HUES48 (cell line): ENCODE measurements around the gene PKD1.

Experiments
- H3K27ac ChIP-seq: one replicate; pipeline ENCODE4 v1.7.0; 2013; ENCODE audit warnings: low read depth, low read length, inconsistent platforms
- H3K27me3 ChIP-seq: 2 replicates; pipeline ENCODE4 v1.6.1; 2013; ENCODE audit warnings: mild to moderate bottlenecking, low read length; ENCODE audit not compliant: control insufficient read depth, insufficient read depth
- H3K36me3 ChIP-seq: 2 replicates; pipeline ENCODE4 v1.6.1; 2013; ENCODE audit warnings: low read length; ENCODE audit not compliant: control insufficient read depth, insufficient read depth
- H3K4me1 ChIP-seq: 2 replicates; pipeline ENCODE4 v1.6.1; 2013; ENCODE audit warnings: mild to moderate bottlenecking, low read length; ENCODE audit not compliant: control insufficient read depth, insufficient read depth
- H3K4me3 ChIP-seq: 2 replicates; pipeline ENCODE4 v1.5.1; 2013; ENCODE audit warnings: mild to moderate bottlenecking, low read depth, low read length
- H3K9ac ChIP-seq: 2 replicates; pipeline ENCODE4 v1.6.1; 2013; ENCODE audit warnings: mild to moderate bottlenecking, low read depth, low read length, moderate library complexity
- H3K9me3 ChIP-seq: 2 replicates; pipeline ENCODE4 v1.6.1; 2013; ENCODE audit warnings: low read length; ENCODE audit not compliant: control insufficient read depth, insufficient read depth

Gene PKD1

DNA sequence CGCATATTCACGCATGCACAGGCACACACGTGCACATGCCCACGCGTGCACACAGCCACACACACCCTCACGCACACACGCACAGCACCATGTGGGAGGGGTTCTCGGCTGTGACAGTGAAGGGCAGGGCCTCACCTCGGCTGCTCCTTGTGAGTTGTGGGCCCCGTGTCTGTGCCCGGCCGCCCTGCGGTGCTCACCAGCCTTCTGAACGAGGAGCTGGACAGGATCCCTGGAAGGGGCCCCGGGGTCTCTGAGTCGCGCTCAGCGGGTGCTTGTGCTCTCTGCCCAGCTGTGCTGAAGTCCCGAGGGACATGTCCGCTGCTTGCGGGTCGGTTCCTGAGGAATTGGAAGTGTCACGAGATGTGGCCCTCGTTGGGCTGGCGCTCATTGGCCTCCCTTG lies 71.8 kb downstream of the PKD1 start:
- H3K27ac ChIP-seq = no peak overlapping the region
- peaks cover 38% of the 10 kb centered on the region for H3K36me3 ChIP-seq
- H3K9ac ChIP-seq = no peak overlapping the region
- H3K4me1 ChIP-seq = no peaks in the 10 kb centered on the region
- no peaks in the 10 kb centered on the region for H3K27me3 ChIP-seq
- no peaks in the 10 kb centered on the region for H3K9me3 ChIP-seq
- H3K4me3 ChIP-seq = no peak overlapping the region

DNA sequence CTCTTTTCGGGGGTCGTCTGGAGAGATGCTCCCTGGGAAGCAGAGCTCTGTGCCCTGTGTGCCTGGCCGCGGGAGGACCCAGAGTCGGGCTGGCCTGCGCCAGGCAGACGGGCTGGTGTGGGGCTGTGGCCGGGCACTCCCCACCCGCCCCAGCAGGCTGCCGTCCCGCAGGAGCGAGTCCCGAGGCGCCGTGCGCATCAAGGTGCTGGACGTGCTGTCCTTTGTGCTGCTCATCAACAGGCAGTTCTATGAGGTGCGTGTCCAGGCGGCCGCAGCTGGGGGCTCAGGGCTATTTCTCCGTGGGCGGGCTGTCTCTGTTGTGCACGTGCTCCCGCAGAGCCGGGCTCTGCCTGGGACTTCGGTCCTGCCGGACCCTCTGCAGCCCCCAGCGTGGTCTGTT lies 72.9 kb downstream of the PKD1 start:
- no peak overlapping the region for H3K4me3 ChIP-seq

DNA sequence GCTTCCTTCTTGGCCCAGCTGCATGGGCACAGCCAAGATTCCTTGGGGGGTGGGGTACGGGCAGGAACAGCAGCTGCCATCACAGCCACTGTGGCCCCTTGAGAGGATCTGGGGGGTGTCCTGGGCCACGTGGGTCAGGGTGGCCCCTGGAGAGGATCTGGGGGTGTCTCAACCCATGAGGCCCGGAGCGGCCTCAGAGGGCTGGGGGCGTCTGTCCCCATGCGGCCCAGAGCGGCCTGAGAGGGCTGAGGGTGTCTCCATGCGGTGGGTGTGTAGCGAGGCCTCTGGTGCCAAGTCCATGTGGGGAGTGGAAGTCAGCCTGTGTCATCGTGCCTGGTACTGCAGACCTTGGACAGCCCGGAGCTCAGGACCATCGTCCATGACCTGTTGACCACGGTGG lies 74.2 kb downstream of the PKD1 start:
- H3K4me3 ChIP-seq = no peak overlapping the region
- H3K36me3 ChIP-seq = peaks cover 46% of the 10 kb centered on the region
- H3K4me1 ChIP-seq = no peaks in the 10 kb centered on the region
- no peaks in the 10 kb centered on the region for H3K27me3 ChIP-seq
- H3K9me3 ChIP-seq = no peaks in the 10 kb centered on the region
- H3K27ac ChIP-seq = no peak overlapping the region
- H3K9ac ChIP-seq = no peak overlapping the region

More for the DNA sequence above, 72.9 kb downstream of the PKD1 start:
- Histone ChIP-seq H3K4me1 (no peaks in the 10 kb centered on the region), H3K9ac (no peak overlapping the region), H3K27me3 (no peaks in the 10 kb centered on the region), H3K9me3 (no peaks in the 10 kb centered on the region), H3K36me3 (peaks cover 40% of the 10 kb centered on the region), H3K27ac (no peak overlapping the region)

DNA sequence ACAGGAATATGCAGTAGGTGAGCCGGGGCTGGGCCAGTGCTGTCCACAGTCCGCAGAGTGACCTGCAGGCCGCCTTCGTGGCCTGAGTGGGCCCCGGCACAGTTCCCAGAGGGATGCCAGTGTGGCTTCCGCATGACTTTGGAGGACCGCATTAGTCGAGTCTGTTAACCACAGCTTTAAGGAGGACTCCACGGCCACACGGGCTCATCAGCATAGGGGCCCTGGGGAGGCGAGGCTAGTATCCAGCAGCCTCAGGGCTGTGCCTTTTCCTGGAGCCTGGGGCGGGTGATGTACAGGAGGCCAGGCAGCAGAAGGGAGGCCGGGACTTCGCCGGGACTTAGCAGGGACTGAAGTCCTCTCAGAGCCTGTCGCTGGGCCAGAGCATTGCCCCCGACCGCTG lies 74.7 kb downstream of the PKD1 start:
- no peak overlapping the region for H3K9ac ChIP-seq
- H3K27ac ChIP-seq = no peak overlapping the region
- H3K27me3 ChIP-seq = no peaks in the 10 kb centered on the region
- no peaks in the 10 kb centered on the region for H3K9me3 ChIP-seq
- no peaks in the 10 kb centered on the region for H3K4me1 ChIP-seq
- H3K4me3 ChIP-seq = no peak overlapping the region
- H3K36me3 ChIP-seq = peaks cover 43% of the 10 kb centered on the region

DNA sequence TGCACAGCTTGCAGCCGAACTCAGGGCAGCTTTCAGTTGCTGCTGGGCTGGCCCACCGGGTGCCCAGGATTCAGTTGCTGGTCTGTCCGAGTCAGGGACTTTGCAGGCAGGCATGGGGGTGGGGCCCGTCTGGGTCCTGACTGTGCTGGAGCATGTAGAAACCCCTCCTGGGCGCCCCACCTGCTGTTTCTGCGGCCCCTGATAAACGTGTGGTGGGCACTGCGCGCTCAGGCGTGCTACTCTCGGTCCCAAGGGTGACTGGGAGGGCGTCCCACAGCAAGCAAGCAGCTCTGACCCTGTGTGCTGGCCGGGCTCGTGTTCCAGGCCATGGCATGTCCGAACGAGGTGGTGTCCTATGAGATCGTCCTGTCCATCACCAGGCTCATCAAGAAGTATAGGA lies 75.4 kb downstream of the PKD1 start:
- no peak overlapping the region for H3K27ac ChIP-seq
- H3K27me3 ChIP-seq = no peaks in the 10 kb centered on the region
- H3K36me3 ChIP-seq = peaks cover 36% of the 10 kb centered on the region
- H3K9ac ChIP-seq = no peak overlapping the region
- H3K4me1 ChIP-seq = no peaks in the 10 kb centered on the region
- no peak overlapping the region for H3K4me3 ChIP-seq
- H3K9me3 ChIP-seq = no peaks in the 10 kb centered on the region

DNA sequence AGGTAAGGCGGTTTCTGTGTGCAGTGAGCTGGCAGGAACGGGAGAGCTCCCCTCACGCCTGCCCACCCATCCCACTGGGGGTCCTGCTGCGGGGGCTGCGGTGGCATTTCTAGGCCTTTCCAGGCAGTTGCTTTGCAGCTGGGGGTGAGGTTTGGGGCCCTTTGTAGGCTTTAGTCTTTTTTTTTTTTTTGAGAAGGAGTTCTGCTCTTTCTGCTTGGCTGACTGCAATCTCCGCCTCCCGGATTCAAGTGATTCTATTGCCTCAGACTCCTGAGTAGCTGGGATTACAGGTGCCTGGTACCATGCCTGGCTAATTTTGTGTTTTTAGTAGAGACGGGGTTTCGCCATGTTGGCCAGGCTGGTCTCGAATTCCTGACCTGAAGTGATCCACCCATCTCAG lies 76.8 kb downstream of the PKD1 start:
- no peak overlapping the region for H3K4me3 ChIP-seq
- H3K4me1 ChIP-seq = no peaks in the 10 kb centered on the region
- H3K27ac ChIP-seq = no peak overlapping the region
- H3K9me3 ChIP-seq = no peaks in the 10 kb centered on the region
- no peaks in the 10 kb centered on the region for H3K27me3 ChIP-seq
- peaks cover 42% of the 10 kb centered on the region for H3K36me3 ChIP-seq
- no peak overlapping the region for H3K9ac ChIP-seq

DNA sequence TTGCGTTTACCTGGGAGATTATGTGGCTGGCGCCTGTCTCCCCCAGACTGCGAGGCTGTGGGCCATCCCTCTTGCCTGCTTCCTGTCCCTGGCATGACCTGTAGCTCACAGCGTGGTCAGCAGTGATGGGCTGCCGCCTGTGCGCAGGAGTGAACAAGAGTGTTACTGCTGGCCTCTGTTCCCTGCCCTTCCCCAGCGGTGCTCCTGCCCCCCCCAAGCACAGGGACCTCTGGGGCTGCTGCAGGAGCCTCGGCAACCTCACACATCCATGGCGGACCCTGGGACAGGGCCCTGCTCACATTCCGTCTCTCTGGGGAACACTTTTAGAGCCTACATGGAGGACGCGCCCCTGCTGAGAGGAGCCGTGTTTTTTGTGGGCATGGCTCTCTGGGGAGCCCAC lies 77.3 kb downstream of the PKD1 start:
- Histone ChIP-seq H3K9me3 (no peaks in the 10 kb centered on the region), H3K27ac (no peak overlapping the region), H3K4me1 (no peaks in the 10 kb centered on the region), H3K27me3 (no peaks in the 10 kb centered on the region), H3K36me3 (peaks cover 43% of the 10 kb centered on the region), H3K4me3 (no peak overlapping the region), H3K9ac (no peak overlapping the region)

DNA sequence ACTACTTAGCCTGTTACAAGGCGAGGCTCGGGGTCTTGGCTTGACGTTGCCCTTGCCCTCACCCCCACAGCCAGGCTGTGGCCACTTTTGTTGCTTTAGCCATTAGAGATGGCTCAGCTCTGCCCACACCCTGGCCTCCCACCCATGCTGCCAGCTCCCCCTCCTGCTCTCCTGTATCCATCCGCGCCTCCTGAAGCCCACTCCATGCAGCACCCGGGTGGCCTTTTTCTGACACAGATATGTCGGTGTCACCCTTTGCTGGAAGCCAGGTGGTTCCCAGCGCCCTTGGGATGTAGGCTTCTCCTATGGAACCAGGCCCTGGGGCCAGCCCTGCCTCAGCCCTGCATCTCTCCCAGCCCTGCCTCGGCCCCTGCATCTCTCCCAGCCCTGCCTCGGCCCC lies 78.3 kb downstream of the PKD1 start:
- H3K4me3 ChIP-seq = no peak overlapping the region
- no peaks in the 10 kb centered on the region for H3K4me1 ChIP-seq
- H3K27ac ChIP-seq = no peak overlapping the region
- H3K9ac ChIP-seq = no peak overlapping the region
- H3K9me3 ChIP-seq = no peaks in the 10 kb centered on the region
- H3K36me3 ChIP-seq = peaks cover 52% of the 10 kb centered on the region
- H3K27me3 ChIP-seq = no peaks in the 10 kb centered on the region

DNA sequence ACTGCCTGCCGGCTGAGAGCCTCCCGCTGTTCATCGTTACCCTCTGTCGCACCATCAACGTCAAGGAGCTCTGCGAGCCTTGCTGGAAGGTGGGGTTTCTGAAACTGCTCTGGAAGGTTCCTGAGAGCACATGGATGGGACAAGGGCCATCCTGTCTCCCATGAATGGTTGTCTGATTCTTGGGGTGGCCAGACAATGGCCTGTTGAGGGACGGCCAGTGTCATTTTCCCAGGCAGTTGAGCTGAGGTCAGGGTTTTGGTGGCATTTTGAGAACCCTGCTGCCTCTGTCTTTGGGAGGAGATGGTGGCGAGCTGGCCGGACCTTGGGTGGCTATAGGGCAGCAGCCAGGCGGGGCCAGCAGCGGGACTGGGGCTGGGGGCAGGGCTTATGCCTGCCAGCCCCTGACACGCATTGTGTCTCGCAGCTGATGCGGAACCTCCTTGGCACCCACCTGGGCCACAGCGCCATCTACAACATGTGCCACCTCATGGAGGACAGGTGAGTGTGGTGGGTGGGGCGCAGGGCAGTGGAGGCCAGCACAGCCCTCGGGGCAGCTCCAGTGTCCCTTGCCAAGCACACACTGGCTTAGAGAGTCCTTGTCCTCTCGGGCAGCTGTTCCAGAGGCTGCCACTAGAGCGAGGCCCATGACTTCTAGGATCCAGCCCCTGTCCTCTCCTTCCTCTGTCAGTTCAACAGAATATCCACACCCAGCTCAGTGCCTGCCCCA lies 78.9 kb downstream of the PKD1 start:
- Histone ChIP-seq H3K9ac (no peak overlapping the region), H3K4me3 (no peak overlapping the region)

DNA sequence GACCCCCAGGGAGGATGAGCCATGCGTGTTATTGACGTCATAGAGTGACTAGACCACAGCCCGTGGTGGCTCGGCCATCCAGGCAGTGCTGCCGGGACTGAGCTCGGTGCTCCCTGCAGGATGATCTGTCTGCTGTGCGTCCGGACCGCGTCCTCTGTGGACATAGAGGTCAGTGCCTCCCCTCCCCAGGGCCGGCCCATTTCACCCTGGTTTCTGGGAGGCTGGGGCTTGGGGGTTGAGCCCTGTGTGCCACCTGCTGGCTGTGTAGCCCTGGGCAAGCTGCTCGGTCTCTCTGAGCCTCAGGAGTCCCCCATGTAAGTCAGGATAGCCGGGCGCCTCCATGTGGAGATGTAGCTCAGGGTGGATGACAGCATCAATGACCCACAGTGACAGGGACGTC lies 79.6 kb downstream of the PKD1 start:
- H3K27me3 ChIP-seq = no peaks in the 10 kb centered on the region

More for the DNA sequence above, 78.9 kb downstream of the PKD1 start:
- no peak overlapping the region for H3K27ac ChIP-seq
- peaks cover 57% of the 10 kb centered on the region for H3K36me3 ChIP-seq
- H3K9me3 ChIP-seq = no peaks in the 10 kb centered on the region
- H3K4me1 ChIP-seq = no peaks in the 10 kb centered on the region
- H3K27me3 ChIP-seq = no peaks in the 10 kb centered on the region

DNA sequence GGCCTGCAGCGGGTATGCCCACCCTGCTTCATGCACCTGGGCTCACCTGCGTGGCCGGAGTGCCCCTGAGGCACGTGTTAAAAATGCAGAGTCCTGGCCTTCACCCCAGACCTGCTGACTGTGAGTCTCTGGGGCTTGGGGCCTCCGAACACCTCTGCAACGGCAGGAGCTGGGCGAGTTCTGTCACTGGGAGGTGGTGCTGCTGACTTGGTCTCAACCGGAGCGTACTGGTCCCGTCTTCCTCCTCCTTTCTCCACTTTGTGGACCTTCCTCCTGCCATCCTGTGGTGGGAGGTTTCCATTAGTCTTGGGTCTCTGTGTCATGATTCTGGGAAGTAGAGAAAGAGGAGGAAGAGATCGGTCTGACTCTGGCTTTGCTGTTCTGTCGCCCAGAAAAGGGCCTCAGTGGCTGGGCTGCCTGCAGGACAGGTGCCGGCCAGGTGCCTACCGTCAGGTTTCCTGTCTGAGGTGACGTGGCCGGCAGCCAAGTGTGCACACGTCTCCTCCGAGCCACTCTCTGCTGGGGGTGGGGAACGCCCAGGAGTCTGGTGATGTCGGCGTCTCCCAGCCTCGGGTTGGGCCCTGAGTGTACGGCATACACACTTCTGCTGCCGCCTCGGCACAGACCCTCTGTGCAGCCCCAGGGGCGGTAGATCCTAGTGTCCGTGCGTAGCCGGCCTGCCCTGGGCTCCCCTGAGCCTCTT lies 81.0 kb downstream of the PKD1 start:
- no peaks in the 10 kb centered on the region for H3K4me1 ChIP-seq
- H3K27ac ChIP-seq = no peak overlapping the region
- no peaks in the 10 kb centered on the region for H3K27me3 ChIP-seq
- H3K9me3 ChIP-seq = no peaks in the 10 kb centered on the region
- H3K36me3 ChIP-seq = peaks cover 64% of the 10 kb centered on the region
- H3K9ac ChIP-seq = no peak overlapping the region
- no peak overlapping the region for H3K4me3 ChIP-seq

More for the DNA sequence above, 79.6 kb downstream of the PKD1 start:
- no peak overlapping the region for H3K27ac ChIP-seq
- peaks cover 63% of the 10 kb centered on the region for H3K36me3 ChIP-seq
- no peaks in the 10 kb centered on the region for H3K9me3 ChIP-seq
- H3K4me3 ChIP-seq = no peak overlapping the region
- no peak overlapping the region for H3K9ac ChIP-seq
- no peaks in the 10 kb centered on the region for H3K4me1 ChIP-seq
